ENCODE measurements around the gene ALDH1L2. TPM values are rescaled to one million over a fixed set of nuclear protein-coding genes. Genes with fewer than 3 reads are reported as not detected.
"Not testable (repeated sequence)": the region's sequence is repeated elsewhere in the genome, so short reads cannot be mapped to it uniquely, and the experiment has no call there.

ALDH1L2 gene
- total RNA-seq, 2 donors from 2014 or later: 0.22 to 0.27 TPM

- H3K9me3 ChIP-seq (ENCODE audit: control insufficient read depth, low read length): peaks cover 18% of the 10 kb centered on the region
- peaks cover 67% of the 10 kb centered on the region for H3K27me3 ChIP-seq (ENCODE audit: control insufficient read depth, insufficient read depth, low read length, poor library complexity, severe bottlenecking)
- no peak for TF ChIP-seq CTCF (conservative IDR thresholded peaks at IDR 0.05)
- Mint-ChIP-seq H3K27me3 (ENCODE audit: insufficient read depth) (peaks cover 35% of the 10 kb centered on the region), H3K4me3 (no peak overlapping the region), H3K9me3 (peaks cover 19% of the 10 kb centered on the region), H3K27ac (no peak overlapping the region), H3K36me3 (ENCODE audit: low read depth) (no peaks in the 10 kb centered on the region), H3K4me1 (no peaks in the 10 kb centered on the region)
- H3K4me3 ChIP-seq (ENCODE audit: low read length): no peak overlapping the region
- no peak overlapping the region for H3K9ac ChIP-seq (ENCODE audit: extremely low read depth, low read length, poor library complexity, severe bottlenecking)
- no peak for DNase-seq
- 85 to 93% methylated on average over 5 to 7 of the region's 7 CpGs for WGBS, 2 experiments (ENCODE audit: insufficient coverage in 1 of 2, insufficient read length in 1 of 2)
- no peaks in the 10 kb centered on the region for H3K4me1 ChIP-seq (ENCODE audit: control insufficient read depth, insufficient read depth, low read length)
- no peak overlapping the region for H3K27ac ChIP-seq (ENCODE audit: low read depth, low read length)
- H3K36me3 ChIP-seq (ENCODE audit: control insufficient read depth, insufficient read depth, low read length): no peaks in the 10 kb centered on the region
Observed at GRCh38 chr12:105100207-105100985, 16.1 kb upstream of the ALDH1L2 start.

- no peak overlapping the region for H3K4me3 Mint-ChIP-seq
- H3K27me3 ChIP-seq (ENCODE audit: control insufficient read depth, insufficient read depth, low read length, poor library complexity, severe bottlenecking): peaks cover 57% of the 10 kb centered on the region
- H3K27ac Mint-ChIP-seq: no peak overlapping the region
- no peak for TF ChIP-seq CTCF (conservative IDR thresholded peaks at IDR 0.05)
- peaks cover 31% of the 10 kb centered on the region for H3K27me3 Mint-ChIP-seq (ENCODE audit: insufficient read depth)
- no peak overlapping the region for H3K27ac ChIP-seq (ENCODE audit: low read depth, low read length)
- H3K36me3 Mint-ChIP-seq (ENCODE audit: low read depth): no peaks in the 10 kb centered on the region
- H3K4me1 Mint-ChIP-seq: no peaks in the 10 kb centered on the region
- DNase-seq: no peak
- H3K9ac ChIP-seq (ENCODE audit: extremely low read depth, low read length, poor library complexity, severe bottlenecking): no peak overlapping the region
- peaks cover 28% of the 10 kb centered on the region for H3K9me3 Mint-ChIP-seq
- H3K9me3 ChIP-seq (ENCODE audit: control insufficient read depth, low read length): peaks cover 23% of the 10 kb centered on the region
- no peak overlapping the region for H3K4me3 ChIP-seq (ENCODE audit: low read length)
- no peaks in the 10 kb centered on the region for H3K4me1 ChIP-seq (ENCODE audit: control insufficient read depth, insufficient read depth, low read length)
- no peaks in the 10 kb centered on the region for H3K36me3 ChIP-seq (ENCODE audit: control insufficient read depth, insufficient read depth, low read length)
- 100% methylated on average over 1 of the region's 1 CpG for WGBS, 2 experiments (ENCODE audit: insufficient coverage in 1 of 2, insufficient read length in 1 of 2)
Observed at GRCh38 chr12:105099356-105099755, 15.1 kb upstream of the ALDH1L2 start.

DNA sequence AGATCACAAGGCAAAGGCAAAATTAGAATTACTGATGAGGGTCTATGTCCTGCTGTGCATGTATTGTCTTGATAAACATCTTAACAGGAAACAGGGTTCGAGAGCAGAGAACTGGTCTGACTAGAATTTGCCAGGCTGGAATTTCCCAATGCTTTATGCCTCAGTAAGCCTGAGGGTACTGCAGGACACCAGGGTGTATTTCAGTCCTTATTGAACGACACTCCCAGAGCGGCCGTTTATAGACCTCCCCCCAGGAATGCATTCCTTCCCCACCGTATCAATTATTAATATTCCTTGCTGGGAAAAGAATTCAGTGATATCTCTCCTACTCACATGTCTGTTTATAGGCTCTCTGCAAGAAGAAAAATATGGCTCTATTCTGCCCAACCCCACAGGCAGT lies 11.1 kb upstream of the ALDH1L2 start:
- 88 to 90% methylated on average over 3 to 5 of the region's 5 CpGs for WGBS, 2 experiments (ENCODE audit: insufficient coverage in 1 of 2, insufficient read length in 1 of 2)
- peaks cover 30% of the 10 kb centered on the region for H3K9me3 ChIP-seq (ENCODE audit: control insufficient read depth, low read length)

More for the DNA sequence above, 11.1 kb upstream of the ALDH1L2 start:
- not testable (repeated sequence) for H3K4me1 Mint-ChIP-seq; H3K4me1 ChIP-seq (ENCODE audit: control insufficient read depth, insufficient read depth, low read length); H3K36me3 ChIP-seq (ENCODE audit: control insufficient read depth, insufficient read depth, low read length); H3K4me3 Mint-ChIP-seq; H3K9ac ChIP-seq (ENCODE audit: extremely low read depth, low read length, poor library complexity, severe bottlenecking); H3K27ac Mint-ChIP-seq; H3K36me3 Mint-ChIP-seq (ENCODE audit: low read depth); H3K27ac ChIP-seq (ENCODE audit: low read depth, low read length); H3K4me3 ChIP-seq (ENCODE audit: low read length)
- peaks cover 11% of the 10 kb centered on the region for H3K27me3 Mint-ChIP-seq (ENCODE audit: insufficient read depth)
- peak; percentile 69 for DNase-seq
- peaks cover 42% of the 10 kb centered on the region for H3K9me3 Mint-ChIP-seq
- H3K27me3 ChIP-seq (ENCODE audit: control insufficient read depth, insufficient read depth, low read length, poor library complexity, severe bottlenecking): peaks cover 19% of the 10 kb centered on the region
